Suppressor macrophage (primary cell): ENCODE measurements around the gene CTRL.
"Not testable (repeated sequence)": the region's sequence is repeated elsewhere in the genome, so short reads cannot be mapped to it uniquely, and the experiment has no call there.

Experiments used
- DNase-seq, 4 experiments: peaks; one replicate each; pipeline ENCODE4 v3.0.0-alpha.2; 2020 to 2022

Gene CTRL

GRCh38 chr16:67940446-67941089, 8.9 kb upstream of the CTRL start:
- no peak for DNase-seq

GRCh38 chr16:67939507-67940445, 8.1 kb upstream of the CTRL start:
- peak in 3 of 4 experiments; percentile 28 to 50 (median 39) for DNase-seq

GRCh38 chr16:67937713-67938112, 6.1 kb upstream of the CTRL start:
- not testable (repeated sequence) for DNase-seq

- DNase-seq, result peak; percentile 90 to 95 (median 92)
Observed at GRCh38 chr16:67936880-67937605, 5.4 kb upstream of the CTRL start.

- peak in 3 of 4 experiments; percentile 25 to 52 (median 45) for DNase-seq
Observed at GRCh38 chr16:67936124-67936879, 4.6 kb upstream of the CTRL start, which contains the start of gene PSMB10. Gene PSMB10 (minus strand): TSS chr16:67936850. CDS start chr16:67936749, 101 bp downstream.

- DNase-seq, result peak; percentile 89 to 94 (median 92)
Observed at GRCh38 chr16:67935402-67936123, 3.9 kb upstream of the CTRL start.

- no peak for DNase-seq
Observed at GRCh38 chr16:67935101-67935401, 3.4 kb upstream of the CTRL start.

- no peak for DNase-seq
Observed at GRCh38 chr16:67934306-67935100, 2.8 kb upstream of the CTRL start.

- DNase-seq, result no peak
Observed at GRCh38 chr16:67933805-67934204, 2.1 kb upstream of the CTRL start.

- DNase-seq, result no peak
Observed at GRCh38 chr16:67932462-67932840, 789 bp upstream of the CTRL start.

GRCh38 chr16:67930678-67931211, 917 bp downstream of the CTRL start:
- DNase-seq, result no peak

- no peak for DNase-seq
Observed at GRCh38 chr16:67930191-67930590, 1.5 kb downstream of the CTRL start.

- DNase-seq, result peak; percentile 63 to 79 (median 72)
Observed at GRCh38 chr16:67928561-67929364, 2.9 kb downstream of the CTRL start.

GRCh38 chr16:67928147-67928546, 3.5 kb downstream of the CTRL start:
- DNase-seq, result no peak

- no peak for DNase-seq
Observed at GRCh38 chr16:67927131-67927941, 4.3 kb downstream of the CTRL start.

GRCh38 chr16:67926181-67926750, 5.4 kb downstream of the CTRL start:
- DNase-seq, result no peak

- no peak for DNase-seq
Observed at GRCh38 chr16:67924140-67924906, 7.3 kb downstream of the CTRL start.
